ENCODE data around the gene PIGR. TPM values are rescaled to one million over a fixed set of nuclear protein-coding genes. Genes with fewer than 3 reads are reported as not detected.

Gene PIGR
- total RNA-seq, 1 donor from 2014 or later, result not detected

- Mint-ChIP-seq H3K27ac (ENCODE audit: unreplicated experiment) (no peak overlapping the region), H3K4me3 (ENCODE audit: unreplicated experiment) (no peak overlapping the region), H3K4me1 (ENCODE audit: unreplicated experiment) (peaks cover 4% of the 10 kb centered on the region), H3K36me3 (ENCODE audit: low read depth, unreplicated experiment) (no peaks in the 10 kb centered on the region), H3K9me3 (ENCODE audit: unreplicated experiment) (no peaks in the 10 kb centered on the region), H3K27me3 (ENCODE audit: unreplicated experiment) (peaks cover 3% of the 10 kb centered on the region)
- TF ChIP-seq CTCF (IDR thresholded peaks at IDR 0.05; ENCODE audit: unreplicated experiment), result no peak
- no peak for DNase-seq (ENCODE audit: low spot score)
Observed at GRCh38 chr1:206939131-206939530, 7.1 kb downstream of the PIGR start.

GRCh38 chr1:206937425-206937824, 8.8 kb downstream of the PIGR start:
- no peak overlapping the region for H3K4me3 Mint-ChIP-seq (ENCODE audit: unreplicated experiment)
- H3K27me3 Mint-ChIP-seq (ENCODE audit: unreplicated experiment), result peaks cover under 1% of the 10 kb centered on the region

GRCh38 chr1:206935491-206936067, 10.7 kb downstream of the PIGR start:
- no peak overlapping the region for H3K27ac Mint-ChIP-seq (ENCODE audit: unreplicated experiment)
- TF ChIP-seq CTCF (IDR thresholded peaks at IDR 0.05; ENCODE audit: unreplicated experiment), result peak; percentile 82
- H3K4me3 Mint-ChIP-seq (ENCODE audit: unreplicated experiment), result no peak overlapping the region
- H3K4me1 Mint-ChIP-seq (ENCODE audit: unreplicated experiment), result peaks cover 4% of the 10 kb centered on the region
- H3K36me3 Mint-ChIP-seq (ENCODE audit: low read depth, unreplicated experiment), result no peaks in the 10 kb centered on the region
- H3K27me3 Mint-ChIP-seq (ENCODE audit: unreplicated experiment), result peaks cover 2% of the 10 kb centered on the region
- peak; percentile 88 for DNase-seq (ENCODE audit: low spot score)
- H3K9me3 Mint-ChIP-seq (ENCODE audit: unreplicated experiment), result no peaks in the 10 kb centered on the region

More at GRCh38 chr1:206937425-206937824, 8.8 kb downstream of the PIGR start:
- Mint-ChIP-seq H3K9me3 (ENCODE audit: unreplicated experiment) (no peaks in the 10 kb centered on the region), H3K27ac (ENCODE audit: unreplicated experiment) (no peak overlapping the region), H3K4me1 (ENCODE audit: unreplicated experiment) (peaks cover 4% of the 10 kb centered on the region), H3K36me3 (ENCODE audit: low read depth, unreplicated experiment) (no peaks in the 10 kb centered on the region)
- no peak for DNase-seq (ENCODE audit: low spot score)
- no peak for TF ChIP-seq CTCF (IDR thresholded peaks at IDR 0.05; ENCODE audit: unreplicated experiment)

- H3K27ac Mint-ChIP-seq (ENCODE audit: unreplicated experiment), result no peak overlapping the region
- no peaks in the 10 kb centered on the region for H3K36me3 Mint-ChIP-seq (ENCODE audit: low read depth, unreplicated experiment)
- no peaks in the 10 kb centered on the region for H3K9me3 Mint-ChIP-seq (ENCODE audit: unreplicated experiment)
- H3K27me3 Mint-ChIP-seq (ENCODE audit: unreplicated experiment), result peaks cover 2% of the 10 kb centered on the region
- peak; percentile 70 for TF ChIP-seq CTCF (IDR thresholded peaks at IDR 0.05; ENCODE audit: unreplicated experiment)
- peak; percentile 78 for DNase-seq (ENCODE audit: low spot score)
- no peaks in the 10 kb centered on the region for H3K4me1 Mint-ChIP-seq (ENCODE audit: unreplicated experiment)
- H3K4me3 Mint-ChIP-seq (ENCODE audit: unreplicated experiment), result no peak overlapping the region
Observed at GRCh38 chr1:206933333-206933945, 12.8 kb downstream of the PIGR start.

GRCh38 chr1:206932177-206932576, 14.1 kb downstream of the PIGR start:
- Mint-ChIP-seq H3K9me3 (ENCODE audit: unreplicated experiment) (no peaks in the 10 kb centered on the region), H3K27ac (ENCODE audit: unreplicated experiment) (no peak overlapping the region), H3K4me1 (ENCODE audit: unreplicated experiment) (no peaks in the 10 kb centered on the region), H3K36me3 (ENCODE audit: low read depth, unreplicated experiment) (no peaks in the 10 kb centered on the region), H3K27me3 (ENCODE audit: unreplicated experiment) (peaks cover 2% of the 10 kb centered on the region), H3K4me3 (ENCODE audit: unreplicated experiment) (no peak overlapping the region)
- DNase-seq (ENCODE audit: low spot score), result no peak
- TF ChIP-seq CTCF (IDR thresholded peaks at IDR 0.05; ENCODE audit: unreplicated experiment), result no peak

All from endothelial cell (in vitro differentiated cells).